Retinal pigment epithelial cell (primary cell): ENCODE measurements around the gene MACF1.

Source experiments
- DNase-seq: peaks from one replicate; pipeline ENCODE4 v3.0.0-alpha.2; 2010; ENCODE audit warnings: low read depth
- H3K4me3 ChIP-seq: 2 replicates; pipeline ENCODE4 v1.5.1; 2011; ENCODE audit warnings: mild to moderate bottlenecking, low read length, control low read depth, moderate library complexity
- TF ChIP-seq, protein P1 (sequence below): conservative IDR thresholded peaks from 2 replicates; pipeline ENCODE4 v1.5.1; 2011; ENCODE audit warnings: low read depth, low read length, control low read depth, inconsistent platforms

Gene MACF1

DNA sequence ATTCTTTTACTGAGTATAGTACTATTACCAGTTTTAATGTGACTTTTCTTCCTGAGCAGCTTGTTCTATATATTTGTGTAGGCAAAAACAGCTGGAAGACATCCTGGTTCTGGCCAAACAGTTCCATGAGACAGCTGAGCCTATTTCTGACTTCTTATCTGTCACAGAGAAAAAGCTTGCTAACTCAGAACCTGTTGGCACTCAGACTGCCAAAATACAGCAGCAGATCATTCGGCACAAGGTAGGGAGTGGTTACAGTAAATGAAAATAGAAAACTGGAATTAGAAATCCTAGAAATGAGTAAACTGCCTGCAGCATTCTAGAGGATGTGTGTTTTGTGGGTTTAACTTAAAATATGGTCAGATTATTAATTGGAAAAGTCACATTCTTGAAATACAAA, 222.9 kb downstream of the MACF1 start:
- DNase-seq = no peak
- TF ChIP-seq, protein P1, sequence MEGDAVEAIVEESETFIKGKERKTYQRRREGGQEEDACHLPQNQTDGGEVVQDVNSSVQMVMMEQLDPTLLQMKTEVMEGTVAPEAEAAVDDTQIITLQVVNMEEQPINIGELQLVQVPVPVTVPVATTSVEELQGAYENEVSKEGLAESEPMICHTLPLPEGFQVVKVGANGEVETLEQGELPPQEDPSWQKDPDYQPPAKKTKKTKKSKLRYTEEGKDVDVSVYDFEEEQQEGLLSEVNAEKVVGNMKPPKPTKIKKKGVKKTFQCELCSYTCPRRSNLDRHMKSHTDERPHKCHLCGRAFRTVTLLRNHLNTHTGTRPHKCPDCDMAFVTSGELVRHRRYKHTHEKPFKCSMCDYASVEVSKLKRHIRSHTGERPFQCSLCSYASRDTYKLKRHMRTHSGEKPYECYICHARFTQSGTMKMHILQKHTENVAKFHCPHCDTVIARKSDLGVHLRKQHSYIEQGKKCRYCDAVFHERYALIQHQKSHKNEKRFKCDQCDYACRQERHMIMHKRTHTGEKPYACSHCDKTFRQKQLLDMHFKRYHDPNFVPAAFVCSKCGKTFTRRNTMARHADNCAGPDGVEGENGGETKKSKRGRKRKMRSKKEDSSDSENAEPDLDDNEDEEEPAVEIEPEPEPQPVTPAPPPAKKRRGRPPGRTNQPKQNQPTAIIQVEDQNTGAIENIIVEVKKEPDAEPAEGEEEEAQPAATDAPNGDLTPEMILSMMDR = no peak
- H3K4me3 ChIP-seq = no peak overlapping the region

DNA sequence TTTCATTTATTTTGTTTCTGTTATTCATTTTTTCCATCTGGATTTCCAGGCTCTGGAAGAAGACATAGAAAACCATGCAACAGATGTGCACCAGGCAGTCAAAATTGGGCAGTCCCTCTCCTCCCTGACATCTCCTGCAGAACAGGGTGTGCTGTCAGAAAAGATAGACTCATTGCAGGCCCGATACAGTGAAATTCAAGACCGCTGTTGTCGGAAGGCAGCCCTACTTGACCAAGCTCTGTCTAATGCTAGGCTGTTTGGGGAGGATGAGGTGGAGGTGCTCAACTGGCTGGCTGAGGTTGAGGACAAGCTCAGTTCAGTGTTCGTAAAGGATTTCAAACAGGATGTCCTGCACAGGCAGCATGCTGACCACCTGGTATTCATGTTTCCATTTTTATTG, 223.4 kb downstream of the MACF1 start:
- H3K4me3 ChIP-seq = no peak overlapping the region
- TF ChIP-seq, protein P1 = no peak
- DNase-seq = no peak

DNA sequence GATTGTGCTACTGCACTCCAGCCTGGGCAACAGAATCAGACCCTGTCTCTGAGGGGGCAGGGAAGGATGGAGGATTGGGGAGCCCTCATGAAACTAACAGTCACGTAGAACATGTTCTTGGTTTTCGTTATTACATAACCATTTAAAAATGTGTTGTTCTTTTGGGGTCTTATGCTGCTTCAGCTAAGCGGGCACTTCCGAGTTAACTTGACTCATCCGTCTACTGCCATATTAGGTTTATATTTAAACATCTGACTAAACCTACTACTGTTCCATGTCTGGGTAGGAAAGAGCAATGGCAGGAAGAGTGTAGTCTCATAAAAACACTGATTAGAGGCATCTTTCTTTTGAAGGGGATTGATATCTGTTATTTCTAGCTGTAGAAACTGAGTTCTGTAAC, 227.4 kb downstream of the MACF1 start:
- TF ChIP-seq, protein P1 = no peak
- DNase-seq = no peak
- no peak overlapping the region for H3K4me3 ChIP-seq

DNA sequence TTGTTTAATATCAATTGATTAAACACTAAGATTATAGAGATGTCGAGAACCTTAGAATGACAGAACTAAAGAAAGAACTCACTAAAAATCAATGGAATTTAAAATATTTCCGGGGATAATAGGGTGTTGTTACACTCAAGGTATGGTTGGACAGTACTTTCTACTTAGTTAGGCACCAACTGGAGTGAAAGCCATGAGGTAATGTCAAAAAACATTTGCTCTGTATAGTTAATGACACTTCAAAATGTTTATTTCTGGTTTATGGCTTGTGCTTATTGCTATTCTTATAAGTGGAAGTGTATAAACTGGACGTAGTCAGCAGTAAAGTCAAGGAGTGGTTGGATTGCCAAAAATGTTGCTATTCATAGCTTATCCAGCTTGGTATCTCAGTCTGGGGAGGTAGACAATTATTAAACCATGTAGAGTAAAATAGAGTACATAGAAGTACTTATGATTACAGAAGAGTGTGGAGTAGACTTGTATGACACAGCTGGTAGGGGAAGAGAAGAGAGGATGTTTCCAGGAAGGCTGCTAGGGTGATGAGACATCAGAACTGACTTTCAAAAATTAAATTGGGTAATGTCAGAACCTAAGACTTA, 230.4 kb downstream of the MACF1 start:
- TF ChIP-seq, protein P1 = no peak
- H3K4me3 ChIP-seq = no peak overlapping the region
- DNase-seq = no peak

DNA sequence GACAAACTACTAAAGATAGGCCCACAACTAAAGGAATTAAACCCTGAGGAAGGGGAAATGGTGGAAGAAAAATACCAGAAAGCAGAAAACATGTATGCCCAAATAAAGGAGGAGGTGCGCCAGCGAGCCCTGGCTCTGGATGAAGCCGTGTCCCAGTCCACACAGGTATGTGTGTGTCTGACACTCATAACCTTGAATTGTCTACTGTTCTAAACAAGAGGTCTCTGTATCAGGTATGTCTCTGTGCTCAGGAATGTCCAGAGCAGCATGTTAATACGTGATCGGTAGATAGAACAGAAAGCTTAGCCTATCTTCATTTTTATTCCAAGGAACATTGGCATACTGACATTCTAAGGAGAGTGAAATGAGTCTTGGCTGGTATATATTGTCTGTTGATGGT, 231.1 kb downstream of the MACF1 start:
- TF ChIP-seq, protein P1 = no peak
- no peak for DNase-seq
- H3K4me3 ChIP-seq = no peak overlapping the region

DNA sequence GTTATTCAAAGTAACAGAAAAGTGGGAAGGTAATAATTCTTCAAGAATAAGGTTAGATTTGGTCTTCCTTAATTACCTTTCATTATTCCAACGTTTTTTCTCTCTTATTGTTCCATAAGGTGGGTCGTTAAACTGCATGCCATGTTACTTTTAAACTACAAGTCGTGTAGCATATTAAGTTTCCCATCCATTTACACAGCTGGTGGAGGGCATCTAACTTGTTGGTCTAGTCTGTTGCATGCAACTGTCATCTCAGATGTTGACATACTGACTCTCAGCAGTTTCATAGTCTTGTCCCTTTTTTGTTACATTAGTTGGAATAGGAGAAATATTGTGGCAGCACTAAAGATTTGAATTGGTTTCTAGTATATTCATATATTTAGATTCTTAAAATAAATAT, 232.3 kb downstream of the MACF1 start:
- no peak overlapping the region for H3K4me3 ChIP-seq
- TF ChIP-seq, protein P1 = no peak
- DNase-seq = no peak

DNA sequence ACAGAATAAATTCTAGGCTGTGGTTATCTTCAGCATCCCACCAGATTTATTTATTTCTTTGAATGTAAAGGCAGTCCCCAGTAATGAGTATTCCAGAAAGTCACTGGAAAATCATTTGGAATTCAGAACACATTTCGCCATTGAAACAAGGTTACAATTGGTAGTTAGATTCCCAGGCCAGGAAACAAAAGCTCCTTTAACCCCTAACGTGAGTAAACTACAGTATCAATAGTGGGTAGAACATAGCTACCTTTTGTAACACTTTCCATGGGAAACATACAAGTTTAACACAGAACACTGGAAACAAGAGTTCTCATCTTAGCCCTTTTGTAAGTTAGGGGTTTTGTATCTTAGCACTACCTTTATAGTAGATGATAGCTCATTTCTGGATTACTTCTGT, 233.5 kb downstream of the MACF1 start:
- DNase-seq = no peak
- TF ChIP-seq, protein P1 = no peak
- H3K4me3 ChIP-seq = no peak overlapping the region
